BLaER1 treated with 17β-estradiol and CSF1 and Interleukin-3, amounts not matched to agents 10 nM and 100 nM (cell line): Measurements from ENCODE around the gene TAF11L13.
"Not testable (repeated sequence)": the region's sequence is repeated elsewhere in the genome, so short reads cannot be mapped to it uniquely, and the experiment has no call there.

ENCODE experiments used
- H3K27ac ChIP-seq, 11 experiments: shearing (Covaris generic); formaldehyde crosslinking; 2 replicates each; pipeline ENCODE4 v1.8.1; 2022
- H3K27me3 ChIP-seq, 11 experiments: shearing (Covaris generic); formaldehyde crosslinking; 2 replicates each; pipeline ENCODE4 v1.8.1; 2022
- H3K36me3 ChIP-seq, 11 experiments: shearing (Covaris generic); formaldehyde crosslinking; 2 replicates each; pipeline ENCODE4 v1.8.1; 2022
- H3K4me1 ChIP-seq, 10 experiments: shearing (Covaris generic); formaldehyde crosslinking; 2 replicates each; pipeline ENCODE4 v1.8.1; 2022
- H3K4me2 ChIP-seq, 11 experiments: shearing (Covaris generic); formaldehyde crosslinking; 2 replicates each; pipeline ENCODE4 v1.8.1; 2022
- H3K4me3 ChIP-seq, 10 experiments: shearing (Covaris generic); formaldehyde crosslinking; 2 replicates each; pipeline ENCODE4 v1.8.1; 2022
- H3K9ac ChIP-seq, 11 experiments: shearing (Covaris generic); formaldehyde crosslinking; 2 replicates each; pipeline ENCODE4 v1.8.1; 2022
- H3K9me3 ChIP-seq, 11 experiments: shearing (Covaris generic); formaldehyde crosslinking; replicated peaks in 1 of 11; 2 replicates each; pipeline ENCODE4 v1.8.1; 2022
- H4K20me1 ChIP-seq, 11 experiments: shearing (Covaris generic); formaldehyde crosslinking; 2 replicates each; pipeline ENCODE4 v1.8.1; 2022
- Cebpa-rat ChIP-seq, 11 experiments: shearing (Covaris generic); IDR thresholded peaks; 2 replicates each; pipeline ENCODE4 v1.8.1; 2022

The TAF11L13 gene

GRCh38 chr5:17631788-17632187 is at the start of gene TAF11L13:
Gene TAF11L13, plus strand, starts transcription at chr5:17632088.
- H3K9me3 ChIP-seq, H3K4me3 ChIP-seq, H3K4me2 ChIP-seq, H3K9ac ChIP-seq, H4K20me1 ChIP-seq, H3K27ac ChIP-seq, H3K27me3 ChIP-seq, H3K4me1 ChIP-seq, H3K36me3 ChIP-seq: not testable (repeated sequence)

DNA sequence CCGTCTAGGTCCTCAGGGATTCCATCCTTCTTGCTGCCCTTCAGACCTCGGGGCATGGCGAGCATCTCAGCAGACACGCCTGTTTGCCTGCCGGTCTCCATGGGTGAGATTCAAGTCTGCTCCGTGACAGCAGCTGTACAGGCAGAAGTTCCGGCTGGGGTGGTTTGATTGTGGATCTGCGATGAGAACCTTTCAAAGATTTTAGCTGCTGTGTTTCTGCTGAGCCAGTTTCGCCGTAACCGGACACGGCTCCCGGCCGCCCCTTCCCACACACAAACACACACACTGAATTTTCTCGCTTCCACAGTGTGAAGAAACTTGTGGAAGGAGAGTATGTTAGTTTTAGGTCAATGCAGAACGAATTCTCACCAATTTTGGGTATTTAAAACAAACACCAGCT is 46.2 kb upstream of the TAF11L13 start, which contains the start of gene TAF11L7:
Gene TAF11L7 (minus strand): TSS at position 101 of the 400 bp plus-strand sequence.
- not testable (repeated sequence) for H3K36me3 ChIP-seq, H4K20me1 ChIP-seq, H3K9me3 ChIP-seq, H3K4me3 ChIP-seq, H3K27me3 ChIP-seq, H3K27ac ChIP-seq, H3K9ac ChIP-seq, H3K4me2 ChIP-seq, H3K4me1 ChIP-seq

GRCh38 chr5:17590860-17591259 is 41.0 kb upstream of the TAF11L13 start, which contains the start of gene TAF11L8:
Gene TAF11L8, minus strand, starts transcription at chr5:17590960.
- not testable (repeated sequence) for H3K4me2 ChIP-seq, H3K27me3 ChIP-seq, H3K27ac ChIP-seq, H3K9ac ChIP-seq, H3K9me3 ChIP-seq, H3K36me3 ChIP-seq, H3K4me3 ChIP-seq, H3K4me1 ChIP-seq, H4K20me1 ChIP-seq

DNA sequence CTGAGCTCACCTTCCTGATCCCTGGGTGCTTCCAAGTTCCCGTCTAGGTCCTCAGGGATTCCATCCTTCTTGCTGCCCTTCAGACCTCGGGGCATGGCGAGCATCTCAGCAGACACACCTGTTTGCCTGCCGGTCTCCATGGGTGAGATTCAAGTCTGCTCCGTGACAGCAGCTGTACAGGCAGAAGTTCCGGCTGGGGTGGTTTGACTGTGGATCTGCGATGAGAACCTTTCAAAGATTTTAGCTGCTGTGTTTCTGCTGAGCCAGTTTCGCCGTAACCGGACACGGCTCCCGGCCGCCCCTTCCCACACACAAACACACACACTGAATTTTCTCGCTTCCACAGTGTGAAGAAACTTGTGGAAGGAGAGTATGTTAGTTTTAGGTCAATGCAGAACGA is 37.6 kb upstream of the TAF11L13 start, which contains the start of gene TAF11L9:
Gene TAF11L9 (minus strand): TSS at position 140 of the 400 bp plus-strand sequence.
- not testable (repeated sequence) for H3K27me3 ChIP-seq, H3K4me2 ChIP-seq, H3K4me3 ChIP-seq, H4K20me1 ChIP-seq, H3K27ac ChIP-seq, H3K36me3 ChIP-seq, H3K4me1 ChIP-seq, H3K9me3 ChIP-seq, H3K9ac ChIP-seq

DNA sequence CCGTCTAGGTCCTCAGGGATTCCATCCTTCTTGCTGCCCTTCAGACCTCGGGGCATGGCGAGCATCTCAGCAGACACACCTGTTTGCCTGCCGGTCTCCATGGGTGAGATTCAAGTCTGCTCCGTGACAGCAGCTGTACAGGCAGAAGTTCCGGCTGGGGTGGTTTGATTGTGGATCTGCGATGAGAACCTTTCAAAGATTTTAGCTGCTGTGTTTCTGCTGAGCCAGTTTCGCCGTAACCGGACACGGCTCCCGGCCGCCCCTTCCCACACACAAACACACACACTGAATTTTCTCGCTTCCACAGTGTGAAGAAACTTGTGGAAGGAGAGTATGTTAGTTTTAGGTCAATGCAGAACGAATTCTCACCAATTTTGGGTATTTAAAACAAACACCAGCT is 34.2 kb upstream of the TAF11L13 start, which contains the start of gene TAF11L10:
Gene TAF11L10 (minus strand): TSS at position 101 of the 400 bp plus-strand sequence.
- not testable (repeated sequence) for H3K4me3 ChIP-seq, H3K9ac ChIP-seq, H3K9me3 ChIP-seq, H3K4me1 ChIP-seq, H4K20me1 ChIP-seq, H3K27ac ChIP-seq, H3K27me3 ChIP-seq, H3K36me3 ChIP-seq, H3K4me2 ChIP-seq

GRCh38 chr5:17603880-17604279 is 28.0 kb upstream of the TAF11L13 start, which contains the start of gene TAF11L11:
Gene TAF11L11, plus strand, starts transcription at chr5:17604183.
- H3K4me3 ChIP-seq, H3K4me2 ChIP-seq, H3K9ac ChIP-seq, H3K9me3 ChIP-seq, H3K36me3 ChIP-seq, H3K27me3 ChIP-seq, H3K4me1 ChIP-seq, H4K20me1 ChIP-seq, H3K27ac ChIP-seq: not testable (repeated sequence)

- Histone ChIP-seq H3K27ac (no peak overlapping the region), H3K27me3 (no peaks in the 10 kb centered on the region), H3K4me3 (no peak overlapping the region), H3K4me1 (no peaks in the 10 kb centered on the region), H3K9me3 (peaks cover 0 to 5% (median 0%) of the 10 kb centered on the region in 11 experiments; a peak in 1 of 22 replicates), H3K36me3 (no peaks in the 10 kb centered on the region), H4K20me1 (no peaks in the 10 kb centered on the region), H3K9ac (no peak overlapping the region), H3K4me2 (no peak overlapping the region)
- no peak for TF ChIP-seq Cebpa-rat (IDR thresholded peaks at IDR 0.05)
Observed at GRCh38 chr5:17604951-17605350, 26.9 kb upstream of the TAF11L13 start.

DNA sequence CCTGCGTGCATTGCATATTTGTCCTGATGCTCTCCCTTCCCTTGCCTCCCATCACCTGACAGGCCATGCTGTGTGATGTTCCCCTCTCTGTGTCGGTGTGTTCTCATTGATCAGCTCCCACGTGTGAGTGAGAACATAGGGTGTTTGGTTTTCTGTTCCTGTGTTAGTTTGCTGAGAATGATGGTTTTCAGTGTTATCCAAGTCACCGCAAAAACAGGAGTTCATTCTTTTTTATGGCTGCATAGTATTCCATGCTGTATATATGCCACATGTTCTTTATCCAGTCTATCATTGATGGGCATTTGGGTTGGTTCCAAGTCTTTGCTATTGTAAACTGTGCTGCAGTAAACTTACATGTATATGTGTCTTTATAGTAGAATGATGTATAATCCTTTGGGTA is 24.4 kb upstream of the TAF11L13 start:
- H3K9me3 ChIP-seq, H3K27me3 ChIP-seq, H3K4me3 ChIP-seq, H3K9ac ChIP-seq, H3K4me1 ChIP-seq, H3K4me2 ChIP-seq, H4K20me1 ChIP-seq, H3K36me3 ChIP-seq, H3K27ac ChIP-seq: not testable (repeated sequence)

DNA sequence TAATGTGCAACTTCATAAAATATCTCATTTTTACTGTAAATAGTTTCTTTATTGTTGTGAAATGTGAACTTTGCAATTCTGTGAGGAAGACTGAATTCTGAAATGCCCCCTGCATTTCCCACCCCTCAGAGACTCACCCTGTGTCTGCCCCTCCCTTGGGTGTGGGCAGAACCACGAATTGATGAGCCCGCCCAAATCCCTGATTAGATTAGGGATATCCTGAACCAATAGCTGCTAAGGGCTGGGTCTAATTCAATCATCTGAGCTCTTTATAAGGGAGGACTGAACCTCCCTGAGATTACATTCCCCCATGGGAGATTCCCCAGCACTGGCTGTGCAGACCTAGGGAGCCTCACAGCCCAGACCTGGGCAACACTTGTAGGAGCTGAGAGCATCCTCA is 21.8 kb upstream of the TAF11L13 start, which contains the start of gene TAF11L12:
Gene TAF11L12 (plus strand): TSS at position 301 of the 400 bp plus-strand sequence.
- not testable (repeated sequence) for H3K27ac ChIP-seq, H3K4me1 ChIP-seq, H3K27me3 ChIP-seq, H3K9me3 ChIP-seq, H4K20me1 ChIP-seq, H3K4me2 ChIP-seq, H3K9ac ChIP-seq, H3K36me3 ChIP-seq, H3K4me3 ChIP-seq

- H3K4me1 ChIP-seq = peaks cover 0 to 8% (median 3%) of the 10 kb centered on the region in 10 experiments; a peak in 9 of 20 replicates
- no peak overlapping the region for H3K4me2 ChIP-seq
- no peak overlapping the region for H3K9ac ChIP-seq
- no peaks in the 10 kb centered on the region for H3K36me3 ChIP-seq
- H4K20me1 ChIP-seq = no peaks in the 10 kb centered on the region
- H3K4me3 ChIP-seq = no peak overlapping the region
- no peak overlapping the region for H3K27ac ChIP-seq
- peaks cover 0 to 4% (median 0%) of the 10 kb centered on the region in 11 experiments; a peak in 1 of 22 replicates for H3K27me3 ChIP-seq
- no peak for TF ChIP-seq Cebpa-rat (IDR thresholded peaks at IDR 0.05)
- H3K9me3 ChIP-seq = peaks cover 0 to 6% (median 0%) of the 10 kb centered on the region in 11 experiments; a peak in 2 of 22 replicates
Observed at GRCh38 chr5:17614872-17615605, 16.8 kb upstream of the TAF11L13 start.
